ENCODE measurements around the gene ACSS3. TPM values are rescaled to one million over a fixed set of nuclear protein-coding genes. Genes with fewer than 3 reads are reported as not detected.

Gene ACSS3
- total RNA-seq, 1 donor from 2014 or later = 3.6 TPM

GRCh38 chr12:81137801-81138200, 59.9 kb downstream of the ACSS3 start:
- TF ChIP-seq CTCF (IDR thresholded peaks at IDR 0.05; ENCODE audit: partially characterized antibody, unreplicated experiment) = no peak
- H3K4me1 Mint-ChIP-seq (ENCODE audit: low read depth, unreplicated experiment) = no peaks in the 10 kb centered on the region

GRCh38 chr12:81141217-81141616, 63.3 kb downstream of the ACSS3 start:
- Mint-ChIP-seq H3K36me3 (ENCODE audit: unreplicated experiment) (no peaks in the 10 kb centered on the region), H3K9me3 (ENCODE audit: unreplicated experiment) (no peaks in the 10 kb centered on the region), H3K27me3 (ENCODE audit: unreplicated experiment) (no peaks in the 10 kb centered on the region), H3K4me1 (ENCODE audit: low read depth, unreplicated experiment) (no peaks in the 10 kb centered on the region), H3K27ac (ENCODE audit: unreplicated experiment) (no peak overlapping the region), H3K4me3 (ENCODE audit: unreplicated experiment) (no peak overlapping the region)
- TF ChIP-seq CTCF (IDR thresholded peaks at IDR 0.05; ENCODE audit: partially characterized antibody, unreplicated experiment) = no peak
- no peak for DNase-seq

More at GRCh38 chr12:81137801-81138200, 59.9 kb downstream of the ACSS3 start:
- Mint-ChIP-seq H3K9me3 (ENCODE audit: unreplicated experiment) (no peaks in the 10 kb centered on the region), H3K27me3 (ENCODE audit: unreplicated experiment) (no peaks in the 10 kb centered on the region), H3K36me3 (ENCODE audit: unreplicated experiment) (no peaks in the 10 kb centered on the region), H3K27ac (ENCODE audit: unreplicated experiment) (no peak overlapping the region), H3K4me3 (ENCODE audit: unreplicated experiment) (no peak overlapping the region)
- no peak for DNase-seq

GRCh38 chr12:81143057-81143456, 65.2 kb downstream of the ACSS3 start:
- no peak for DNase-seq
- Mint-ChIP-seq H3K9me3 (ENCODE audit: unreplicated experiment) (no peaks in the 10 kb centered on the region), H3K27ac (ENCODE audit: unreplicated experiment) (no peak overlapping the region), H3K4me3 (ENCODE audit: unreplicated experiment) (no peak overlapping the region), H3K36me3 (ENCODE audit: unreplicated experiment) (no peaks in the 10 kb centered on the region), H3K4me1 (ENCODE audit: low read depth, unreplicated experiment) (peaks cover 4% of the 10 kb centered on the region), H3K27me3 (ENCODE audit: unreplicated experiment) (no peaks in the 10 kb centered on the region)
- no peak for TF ChIP-seq CTCF (IDR thresholded peaks at IDR 0.05; ENCODE audit: partially characterized antibody, unreplicated experiment)

- H3K9me3 Mint-ChIP-seq (ENCODE audit: unreplicated experiment) = no peaks in the 10 kb centered on the region
- peaks cover 11% of the 10 kb centered on the region for H3K4me1 Mint-ChIP-seq (ENCODE audit: low read depth, unreplicated experiment)
- no peaks in the 10 kb centered on the region for H3K27me3 Mint-ChIP-seq (ENCODE audit: unreplicated experiment)
- H3K36me3 Mint-ChIP-seq (ENCODE audit: unreplicated experiment) = no peaks in the 10 kb centered on the region
- DNase-seq = no peak
- no peak overlapping the region for H3K27ac Mint-ChIP-seq (ENCODE audit: unreplicated experiment)
- no peak for TF ChIP-seq CTCF (IDR thresholded peaks at IDR 0.05; ENCODE audit: partially characterized antibody, unreplicated experiment)
- no peak overlapping the region for H3K4me3 Mint-ChIP-seq (ENCODE audit: unreplicated experiment)
Observed at GRCh38 chr12:81146228-81147225, 68.6 kb downstream of the ACSS3 start.
